HepG2 (cell line): ENCODE measurements around the gene NOTO. TPM values are rescaled to one million over a fixed set of nuclear protein-coding genes. Genes with fewer than 3 reads are reported as not detected.
A peak's percentile ranks its signal among the peaks of the same experiment; 100 is the strongest.

Experiments
- ARNT2 ChIP-seq: sonication (generic); formaldehyde crosslinking; IDR thresholded peaks from 2 replicates; pipeline ENCODE4 v1.8.0; 2022; ENCODE audit warnings: mild to moderate bottlenecking, low read depth, missing genetic modification reagents, moderate library complexity
- NFKB2 ChIP-seq: sonication (generic); formaldehyde crosslinking; IDR thresholded peaks from 2 replicates; pipeline ENCODE4 v1.4.0; 2020; ENCODE audit warnings: missing genetic modification reagents, borderline replicate concordance
- RFXANK ChIP-seq: IDR thresholded peaks from 2 replicates; pipeline ENCODE4 v1.6.1; 2016
- RORA ChIP-seq: sonication (generic); formaldehyde crosslinking; IDR thresholded peaks from 2 replicates; pipeline ENCODE4 v1.5.0; 2020; ENCODE audit warnings: mild to moderate bottlenecking, missing genetic modification reagents, moderate library complexity
- SALL1 ChIP-seq: sonication (generic); formaldehyde crosslinking; IDR thresholded peaks from 2 replicates; pipeline ENCODE4 v1.8.0; 2022; ENCODE audit warnings: mild to moderate bottlenecking, missing genetic modification reagents
- SIN3B ChIP-seq: fragments of 150-350 bp; IDR thresholded peaks from 2 replicates; pipeline ENCODE4 v1.6.1; 2014; ENCODE audit warnings: low read length
- ZNF143 ChIP-seq: sonication (generic); formaldehyde crosslinking; IDR thresholded peaks from 2 replicates; pipeline ENCODE4 v1.4.0; 2020; ENCODE audit warnings: missing genetic modification reagents
- ZNF333 ChIP-seq: sonication (generic); formaldehyde crosslinking; IDR thresholded peaks from 2 replicates; pipeline ENCODE4 v1.4.0; 2020; ENCODE audit warnings: mild to moderate bottlenecking, missing genetic modification reagents, borderline replicate concordance
- ZNF337 ChIP-seq: sonication (generic); formaldehyde crosslinking; IDR thresholded peaks from 2 replicates; pipeline ENCODE4 v1.5.1; 2020; ENCODE audit warnings: missing genetic modification reagents, low read depth, mild to moderate bottlenecking, borderline replicate concordance
- ZNF660 ChIP-seq: sonication (generic); formaldehyde crosslinking; IDR thresholded peaks from 2 replicates; pipeline ENCODE4 v1.5.1; 2020; ENCODE audit warnings: mild to moderate bottlenecking, low read depth, missing genetic modification reagents, borderline replicate concordance
- ZNF775 ChIP-seq: sonication (generic); formaldehyde crosslinking; IDR thresholded peaks from 2 replicates; pipeline ENCODE4 v1.4.0; 2020; ENCODE audit warnings: missing genetic modification reagents, mild to moderate bottlenecking, moderate library complexity, borderline replicate concordance
- polyA plus RNA-seq, 8 experiments: library from polyadenylated mRNA; depleted of rRNA in 3 of 8; stranded (reverse) in 7 of 8; unstranded in 1 of 8; fragments of >200 nt; fragmentation: Illumina TruSeq in 4 of 8; extraction: Trizol in 4 of 8; gene quantifications; 2 replicates each; pipeline versions ENCODE4 v1.2.1 to v1.2.3, GENCODE V29; 2011 to 2016; ENCODE audit warnings: low read depth in 4 of 8, missing spikeins in 1 of 8, mixed read lengths in 1 of 8; ENCODE audit not compliant: insufficient read depth in 1 of 8
- total RNA-seq, 5 experiments: library from RNA; depleted of rRNA; stranded (reverse); fragments of >200 nt; fragmentation: Illumina TruSeq; extraction: Trizol; gene quantifications; 2 replicates each; pipeline ENCODE4 v1.2.3, GENCODE V29; 2016; ENCODE audit warnings: low read depth in 1 of 5
- TF ChIP-seq, protein P1 (sequence below): sonication (generic); formaldehyde crosslinking; IDR thresholded peaks from 2 replicates; pipeline ENCODE4 v1.4.0; 2020; ENCODE audit warnings: missing genetic modification reagents; ENCODE audit errors: not compliant biosample characterization
- TF ChIP-seq, protein P2 (sequence below): sonication (generic); formaldehyde crosslinking; IDR thresholded peaks from 2 replicates; pipeline ENCODE4 v1.5.0; 2020; ENCODE audit warnings: mild to moderate bottlenecking, missing genetic modification reagents, moderate library complexity
- TF ChIP-seq, protein P3 (sequence below): IDR thresholded peaks from 2 replicates; pipeline ENCODE4 v1.6.1; 2016; ENCODE audit warnings: missing genetic modification reagents, missing compliant biosample characterization
- TF ChIP-seq, protein P4 (sequence below): sonication (generic); formaldehyde crosslinking; IDR thresholded peaks from 2 replicates; pipeline ENCODE4 v1.4.0; 2020; ENCODE audit warnings: mild to moderate bottlenecking, low read depth, missing genetic modification reagents
- TF ChIP-seq, protein P5 (sequence below): sonication (generic); formaldehyde crosslinking; IDR thresholded peaks from 2 replicates; pipeline ENCODE4 v1.4.0; 2020; ENCODE audit warnings: mild to moderate bottlenecking, missing genetic modification reagents
- TF ChIP-seq, protein P6 (sequence below): sonication (generic); formaldehyde crosslinking; conservative IDR thresholded peaks from 2 replicates; pipeline ENCODE4 v1.5.0; 2020; ENCODE audit warnings: missing genetic modification reagents
- TF ChIP-seq, protein P7 (sequence below): sonication (generic); formaldehyde crosslinking; IDR thresholded peaks from 2 replicates; pipeline ENCODE4 v1.5.0; 2020; ENCODE audit warnings: mild to moderate bottlenecking, missing genetic modification reagents

NOTO gene
- total and polyA plus RNA-seq, 2 of the 13 experiments (the other 11 are each of a cell fraction or from before 2014, with no cell fraction given), result not detected

DNA sequence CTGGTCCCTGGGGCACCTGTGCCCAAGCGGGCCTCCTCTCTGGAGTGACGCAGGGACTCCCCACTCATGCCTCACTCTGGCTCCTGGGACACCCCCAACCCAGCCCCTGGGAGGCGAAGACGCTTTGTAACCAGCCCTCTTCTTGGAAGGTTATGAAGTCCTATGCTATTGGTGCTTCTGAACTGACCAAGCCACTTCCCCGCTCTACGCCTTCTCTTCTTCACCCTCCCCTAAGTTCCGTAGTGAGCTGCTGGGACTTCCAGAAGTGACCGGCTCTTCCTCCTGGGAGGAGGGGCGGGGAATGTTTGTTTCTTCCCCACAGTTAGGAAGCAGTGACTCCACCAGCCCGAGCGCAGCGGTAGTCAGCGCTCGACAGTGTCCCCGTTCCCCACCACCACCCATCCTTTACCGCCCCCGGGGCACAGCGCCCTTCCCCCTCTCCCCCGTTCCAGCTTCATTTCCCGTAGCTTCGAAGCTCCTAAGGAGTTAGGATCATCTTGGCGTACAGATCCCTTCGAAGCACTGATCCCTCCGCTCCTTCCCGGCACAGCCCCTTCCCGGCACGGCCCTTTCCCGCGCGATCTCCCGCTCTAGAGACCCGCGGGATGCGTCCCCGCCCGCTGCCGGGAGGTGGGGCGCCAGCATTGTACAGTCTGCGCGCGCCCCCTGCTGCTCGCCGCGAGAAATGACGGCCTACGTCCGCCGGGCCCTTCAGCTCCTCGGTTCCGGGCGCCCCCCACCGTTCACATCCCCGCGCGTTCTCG lies 25.3 kb upstream of the NOTO start (continued):
- TF ChIP-seq, protein P1, sequence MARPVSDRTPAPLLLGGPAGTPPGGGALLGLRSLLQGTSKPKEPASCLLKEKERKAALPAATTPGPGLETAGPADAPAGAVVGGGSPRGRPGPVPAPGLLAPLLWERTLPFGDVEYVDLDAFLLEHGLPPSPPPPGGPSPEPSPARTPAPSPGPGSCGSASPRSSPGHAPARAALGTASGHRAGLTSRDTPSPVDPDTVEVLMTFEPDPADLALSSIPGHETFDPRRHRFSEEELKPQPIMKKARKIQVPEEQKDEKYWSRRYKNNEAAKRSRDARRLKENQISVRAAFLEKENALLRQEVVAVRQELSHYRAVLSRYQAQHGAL (CRISPR knock-in tag), result no peak
- TF ChIP-seq, protein P2, sequence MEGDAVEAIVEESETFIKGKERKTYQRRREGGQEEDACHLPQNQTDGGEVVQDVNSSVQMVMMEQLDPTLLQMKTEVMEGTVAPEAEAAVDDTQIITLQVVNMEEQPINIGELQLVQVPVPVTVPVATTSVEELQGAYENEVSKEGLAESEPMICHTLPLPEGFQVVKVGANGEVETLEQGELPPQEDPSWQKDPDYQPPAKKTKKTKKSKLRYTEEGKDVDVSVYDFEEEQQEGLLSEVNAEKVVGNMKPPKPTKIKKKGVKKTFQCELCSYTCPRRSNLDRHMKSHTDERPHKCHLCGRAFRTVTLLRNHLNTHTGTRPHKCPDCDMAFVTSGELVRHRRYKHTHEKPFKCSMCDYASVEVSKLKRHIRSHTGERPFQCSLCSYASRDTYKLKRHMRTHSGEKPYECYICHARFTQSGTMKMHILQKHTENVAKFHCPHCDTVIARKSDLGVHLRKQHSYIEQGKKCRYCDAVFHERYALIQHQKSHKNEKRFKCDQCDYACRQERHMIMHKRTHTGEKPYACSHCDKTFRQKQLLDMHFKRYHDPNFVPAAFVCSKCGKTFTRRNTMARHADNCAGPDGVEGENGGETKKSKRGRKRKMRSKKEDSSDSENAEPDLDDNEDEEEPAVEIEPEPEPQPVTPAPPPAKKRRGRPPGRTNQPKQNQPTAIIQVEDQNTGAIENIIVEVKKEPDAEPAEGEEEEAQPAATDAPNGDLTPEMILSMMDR, result peak; percentile 100
- TF ChIP-seq, protein P3, sequence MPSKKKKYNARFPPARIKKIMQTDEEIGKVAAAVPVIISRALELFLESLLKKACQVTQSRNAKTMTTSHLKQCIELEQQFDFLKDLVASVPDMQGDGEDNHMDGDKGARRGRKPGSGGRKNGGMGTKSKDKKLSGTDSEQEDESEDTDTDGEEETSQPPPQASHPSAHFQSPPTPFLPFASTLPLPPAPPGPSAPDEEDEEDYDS, result 0 out of 2 replicates have a peak, but pooled peaks have one; percentile 43
- TF ChIP-seq SALL1, result peak; percentile 84
- TF ChIP-seq SIN3B, result no peak
- peak; percentile 73; the same call in 1 of the 2 replicates for TF ChIP-seq NFKB2 (CRISPR knock-in tag)
- no peak for TF ChIP-seq RORA
- TF ChIP-seq RFXANK, result 0 out of 2 replicates have a peak, but pooled peaks have one; percentile 71
- peak; percentile 28; the same call in 1 of the 2 replicates for TF ChIP-seq ZNF337 (CRISPR knock-in tag)
- no peak for TF ChIP-seq ZNF660
- TF ChIP-seq ARNT2 (CRISPR knock-in tag), result peak; percentile 94
- TF ChIP-seq ZNF143 (CRISPR knock-in tag), result no peak
- TF ChIP-seq, protein P4, sequence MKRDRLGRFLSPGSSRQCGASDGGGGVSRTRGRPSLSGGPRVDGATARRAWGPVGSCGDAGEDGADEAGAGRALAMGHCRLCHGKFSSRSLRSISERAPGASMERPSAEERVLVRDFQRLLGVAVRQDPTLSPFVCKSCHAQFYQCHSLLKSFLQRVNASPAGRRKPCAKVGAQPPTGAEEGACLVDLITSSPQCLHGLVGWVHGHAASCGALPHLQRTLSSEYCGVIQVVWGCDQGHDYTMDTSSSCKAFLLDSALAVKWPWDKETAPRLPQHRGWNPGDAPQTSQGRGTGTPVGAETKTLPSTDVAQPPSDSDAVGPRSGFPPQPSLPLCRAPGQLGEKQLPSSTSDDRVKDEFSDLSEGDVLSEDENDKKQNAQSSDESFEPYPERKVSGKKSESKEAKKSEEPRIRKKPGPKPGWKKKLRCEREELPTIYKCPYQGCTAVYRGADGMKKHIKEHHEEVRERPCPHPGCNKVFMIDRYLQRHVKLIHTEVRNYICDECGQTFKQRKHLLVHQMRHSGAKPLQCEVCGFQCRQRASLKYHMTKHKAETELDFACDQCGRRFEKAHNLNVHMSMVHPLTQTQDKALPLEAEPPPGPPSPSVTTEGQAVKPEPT (CRISPR knock-in tag), result 0 out of 2 replicates have a peak, but pooled peaks have one; percentile 19
- TF ChIP-seq, protein P5, sequence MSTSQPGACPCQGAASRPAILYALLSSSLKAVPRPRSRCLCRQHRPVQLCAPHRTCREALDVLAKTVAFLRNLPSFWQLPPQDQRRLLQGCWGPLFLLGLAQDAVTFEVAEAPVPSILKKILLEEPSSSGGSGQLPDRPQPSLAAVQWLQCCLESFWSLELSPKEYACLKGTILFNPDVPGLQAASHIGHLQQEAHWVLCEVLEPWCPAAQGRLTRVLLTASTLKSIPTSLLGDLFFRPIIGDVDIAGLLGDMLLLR, result peak; percentile 33; the same call in 1 of the 2 replicates
- TF ChIP-seq ZNF775 (CRISPR knock-in tag), result no peak
- TF ChIP-seq, protein P6, sequence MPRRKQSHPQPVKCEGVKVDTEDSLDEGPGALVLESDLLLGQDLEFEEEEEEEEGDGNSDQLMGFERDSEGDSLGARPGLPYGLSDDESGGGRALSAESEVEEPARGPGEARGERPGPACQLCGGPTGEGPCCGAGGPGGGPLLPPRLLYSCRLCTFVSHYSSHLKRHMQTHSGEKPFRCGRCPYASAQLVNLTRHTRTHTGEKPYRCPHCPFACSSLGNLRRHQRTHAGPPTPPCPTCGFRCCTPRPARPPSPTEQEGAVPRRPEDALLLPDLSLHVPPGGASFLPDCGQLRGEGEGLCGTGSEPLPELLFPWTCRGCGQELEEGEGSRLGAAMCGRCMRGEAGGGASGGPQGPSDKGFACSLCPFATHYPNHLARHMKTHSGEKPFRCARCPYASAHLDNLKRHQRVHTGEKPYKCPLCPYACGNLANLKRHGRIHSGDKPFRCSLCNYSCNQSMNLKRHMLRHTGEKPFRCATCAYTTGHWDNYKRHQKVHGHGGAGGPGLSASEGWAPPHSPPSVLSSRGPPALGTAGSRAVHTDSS (CRISPR knock-in tag), result no peak
- TF ChIP-seq, protein P7, sequence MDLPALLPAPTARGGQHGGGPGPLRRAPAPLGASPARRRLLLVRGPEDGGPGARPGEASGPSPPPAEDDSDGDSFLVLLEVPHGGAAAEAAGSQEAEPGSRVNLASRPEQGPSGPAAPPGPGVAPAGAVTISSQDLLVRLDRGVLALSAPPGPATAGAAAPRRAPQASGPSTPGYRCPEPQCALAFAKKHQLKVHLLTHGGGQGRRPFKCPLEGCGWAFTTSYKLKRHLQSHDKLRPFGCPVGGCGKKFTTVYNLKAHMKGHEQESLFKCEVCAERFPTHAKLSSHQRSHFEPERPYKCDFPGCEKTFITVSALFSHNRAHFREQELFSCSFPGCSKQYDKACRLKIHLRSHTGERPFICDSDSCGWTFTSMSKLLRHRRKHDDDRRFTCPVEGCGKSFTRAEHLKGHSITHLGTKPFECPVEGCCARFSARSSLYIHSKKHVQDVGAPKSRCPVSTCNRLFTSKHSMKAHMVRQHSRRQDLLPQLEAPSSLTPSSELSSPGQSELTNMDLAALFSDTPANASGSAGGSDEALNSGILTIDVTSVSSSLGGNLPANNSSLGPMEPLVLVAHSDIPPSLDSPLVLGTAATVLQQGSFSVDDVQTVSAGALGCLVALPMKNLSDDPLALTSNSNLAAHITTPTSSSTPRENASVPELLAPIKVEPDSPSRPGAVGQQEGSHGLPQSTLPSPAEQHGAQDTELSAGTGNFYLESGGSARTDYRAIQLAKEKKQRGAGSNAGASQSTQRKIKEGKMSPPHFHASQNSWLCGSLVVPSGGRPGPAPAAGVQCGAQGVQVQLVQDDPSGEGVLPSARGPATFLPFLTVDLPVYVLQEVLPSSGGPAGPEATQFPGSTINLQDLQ (CRISPR knock-in tag), result no peak
- TF ChIP-seq ZNF333 (CRISPR knock-in tag), result 0 out of 2 replicates have a peak, but pooled peaks have one; percentile 32
